HG02938 (cell line): Measurements from ENCODE around the gene TAF1B.

Experiments
- ATAC-seq: cut with Tn5 transposase; IDR thresholded peaks from one replicate; pipeline ENCODE4 v1.9.1; 2021; ENCODE audit warnings: mild to moderate bottlenecking, moderate library complexity; ENCODE audit not compliant: unreplicated experiment

Gene TAF1B

DNA sequence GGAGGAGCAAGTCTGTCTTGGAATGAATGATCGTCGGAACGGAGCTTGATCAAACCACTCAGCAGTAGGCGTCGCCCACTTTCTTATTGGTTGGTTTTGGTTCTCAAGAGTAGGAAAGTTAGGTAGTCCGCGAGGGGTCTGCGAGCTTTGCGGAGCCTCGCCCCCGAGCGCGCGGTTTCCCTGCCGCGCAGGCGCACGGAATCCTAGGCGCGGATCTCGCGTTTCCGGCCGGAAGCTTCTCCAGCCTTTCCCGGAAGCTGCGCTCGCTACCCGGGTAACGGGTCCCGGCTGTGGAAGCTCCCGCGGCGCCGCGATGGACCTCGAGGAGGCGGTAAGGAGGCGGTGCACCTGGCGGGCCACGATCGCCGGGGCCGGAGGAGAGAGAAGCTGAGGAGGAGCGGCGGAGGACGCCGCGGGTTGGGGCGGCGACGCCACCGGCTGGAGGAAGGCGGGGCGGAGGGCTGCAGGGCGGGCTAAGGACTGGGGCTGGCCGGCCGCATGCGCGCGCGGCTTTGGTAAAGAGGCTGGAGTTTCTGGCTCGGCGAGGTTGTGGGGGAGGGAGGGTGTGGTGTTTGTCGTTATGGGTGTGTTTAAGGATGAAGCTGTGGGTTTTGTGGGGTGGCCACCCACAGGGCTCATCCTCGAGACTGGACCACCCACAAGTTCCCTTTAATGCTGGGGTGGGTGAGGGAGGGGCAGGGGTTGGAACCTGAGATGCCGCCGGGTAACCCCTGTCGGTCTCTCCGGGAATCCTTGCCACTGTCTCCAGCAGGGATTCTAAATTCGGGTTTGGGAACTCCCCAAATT, at the start of gene TAF1B:
TSS of gene TAF1B (plus strand) at position 246 of the 807 bp plus-strand sequence. CDS start at position 314, 68 bp downstream.
- peak; percentile 90 for ATAC-seq

DNA sequence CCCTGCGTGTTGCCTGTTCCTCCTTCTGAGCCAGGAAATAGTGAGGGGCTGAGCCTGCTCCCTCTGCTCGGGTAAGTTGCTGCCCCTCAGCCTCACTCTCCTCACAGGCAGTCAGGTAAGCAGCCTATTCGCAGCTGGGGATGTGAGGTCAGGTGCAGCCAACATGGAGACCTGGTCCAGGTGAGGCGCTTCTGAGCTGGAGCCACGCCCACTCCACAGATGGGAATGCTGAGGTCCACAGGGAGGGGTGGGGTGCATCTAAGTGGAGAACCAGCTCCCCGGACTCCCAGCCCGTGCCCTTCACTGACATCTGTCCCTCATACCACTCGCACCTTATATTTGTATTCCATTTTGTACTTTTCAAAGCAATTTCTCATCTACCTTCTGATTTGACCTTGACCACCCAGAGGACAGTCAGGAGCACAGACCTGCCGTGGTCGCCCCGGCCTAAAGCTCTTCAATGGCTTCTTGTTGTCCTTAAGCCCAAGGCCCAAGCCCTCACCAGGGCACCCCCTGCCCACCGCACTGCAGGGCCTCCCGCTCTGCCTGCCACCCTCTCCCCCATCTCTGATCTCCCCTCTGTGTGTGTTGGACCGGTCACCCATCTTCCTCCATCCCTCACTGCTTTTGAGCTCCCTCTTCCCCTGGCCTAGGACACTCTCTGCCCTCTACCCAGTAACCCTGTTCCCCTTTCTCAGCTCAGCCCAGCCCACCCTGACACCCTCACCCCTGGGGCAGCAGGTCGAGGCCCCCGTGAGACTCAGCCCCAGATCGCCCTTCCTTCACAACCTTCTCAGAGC, 49.2 kb upstream of the TAF1B start:
- ATAC-seq = no peak

DNA sequence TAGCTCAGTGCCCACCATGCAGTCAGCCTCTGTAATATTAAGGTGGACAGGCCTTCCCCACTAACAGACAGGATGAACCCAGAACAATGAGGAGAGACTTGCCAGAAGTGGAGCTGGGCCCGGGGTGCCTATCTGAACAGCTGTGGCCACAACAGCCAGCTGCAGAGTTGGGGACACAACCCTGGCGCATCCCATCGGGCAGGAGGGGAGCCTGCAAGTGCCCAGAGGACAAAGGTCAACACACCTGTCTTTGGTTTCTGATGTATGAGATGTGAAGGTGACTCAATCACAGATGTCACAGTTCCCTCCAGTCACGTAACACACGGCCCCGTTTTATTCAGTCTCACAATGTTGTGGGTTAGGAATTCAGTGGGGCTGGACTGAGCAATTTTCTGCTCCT, 48.2 kb upstream of the TAF1B start:
- ATAC-seq = no peak

DNA sequence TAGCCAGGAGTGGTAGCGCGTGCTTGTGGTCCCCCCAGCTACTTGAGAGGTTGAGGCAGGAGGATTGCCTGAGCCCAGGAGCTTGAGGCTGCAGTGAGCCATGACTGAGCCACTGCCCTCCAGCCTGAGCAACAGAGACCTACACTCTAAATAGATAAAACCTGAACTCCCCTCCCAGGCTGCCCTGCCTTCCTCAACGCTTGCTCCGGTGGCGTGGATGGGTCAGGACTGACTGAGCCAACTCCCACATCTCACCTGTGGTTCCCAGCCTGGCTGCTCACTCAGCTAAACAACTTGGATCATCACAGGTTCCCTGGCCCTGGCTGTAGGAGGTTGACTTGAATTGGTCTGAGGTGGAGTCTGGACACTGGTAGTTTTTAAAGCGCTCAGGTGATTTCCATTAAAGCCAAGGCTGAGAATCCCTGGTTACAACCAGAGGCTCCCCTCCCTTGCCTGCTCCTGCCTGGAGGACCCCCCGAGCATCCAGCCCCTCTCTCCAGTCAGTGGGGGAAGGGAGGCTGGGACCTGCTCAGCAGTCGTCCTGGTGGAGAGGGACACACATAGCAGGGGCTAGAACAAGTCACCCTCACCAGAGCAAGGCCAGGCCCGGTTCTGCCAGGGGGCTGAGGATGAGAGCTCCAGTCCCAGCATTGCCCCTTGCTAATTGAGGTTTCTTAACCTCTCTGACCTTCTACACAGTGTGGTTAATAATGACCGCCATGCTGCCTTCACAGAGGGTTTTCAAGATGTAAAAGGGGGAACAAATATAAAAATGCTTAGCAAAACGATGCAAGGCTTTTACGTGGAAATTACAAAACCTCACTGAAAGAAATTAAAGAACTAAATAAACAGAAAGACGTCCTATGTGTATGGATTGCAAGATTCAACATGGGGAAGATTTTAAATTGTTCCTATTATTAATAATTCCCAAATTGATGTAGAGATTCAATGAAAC, 46.9 kb upstream of the TAF1B start:
- ATAC-seq = no peak

DNA sequence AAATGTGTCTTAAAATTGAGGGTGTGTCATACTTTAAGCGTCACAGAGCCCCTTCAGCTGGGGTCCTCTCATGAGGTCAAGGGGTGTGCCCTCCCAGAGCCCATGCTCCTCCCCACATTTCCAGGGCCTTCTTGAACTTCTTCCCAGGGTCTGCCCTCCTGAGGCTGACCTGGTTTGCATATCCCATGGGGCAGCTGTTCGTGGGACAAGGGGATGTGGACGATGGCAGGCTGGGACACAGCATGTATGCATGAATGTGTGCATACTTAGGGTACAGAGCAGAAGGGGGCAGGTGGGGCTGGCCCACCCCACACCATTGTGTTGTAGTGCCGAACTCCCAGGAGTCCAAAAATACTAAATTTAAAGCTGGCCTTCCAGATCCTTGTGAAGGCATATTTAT, 46.2 kb upstream of the TAF1B start:
- no peak for ATAC-seq

DNA sequence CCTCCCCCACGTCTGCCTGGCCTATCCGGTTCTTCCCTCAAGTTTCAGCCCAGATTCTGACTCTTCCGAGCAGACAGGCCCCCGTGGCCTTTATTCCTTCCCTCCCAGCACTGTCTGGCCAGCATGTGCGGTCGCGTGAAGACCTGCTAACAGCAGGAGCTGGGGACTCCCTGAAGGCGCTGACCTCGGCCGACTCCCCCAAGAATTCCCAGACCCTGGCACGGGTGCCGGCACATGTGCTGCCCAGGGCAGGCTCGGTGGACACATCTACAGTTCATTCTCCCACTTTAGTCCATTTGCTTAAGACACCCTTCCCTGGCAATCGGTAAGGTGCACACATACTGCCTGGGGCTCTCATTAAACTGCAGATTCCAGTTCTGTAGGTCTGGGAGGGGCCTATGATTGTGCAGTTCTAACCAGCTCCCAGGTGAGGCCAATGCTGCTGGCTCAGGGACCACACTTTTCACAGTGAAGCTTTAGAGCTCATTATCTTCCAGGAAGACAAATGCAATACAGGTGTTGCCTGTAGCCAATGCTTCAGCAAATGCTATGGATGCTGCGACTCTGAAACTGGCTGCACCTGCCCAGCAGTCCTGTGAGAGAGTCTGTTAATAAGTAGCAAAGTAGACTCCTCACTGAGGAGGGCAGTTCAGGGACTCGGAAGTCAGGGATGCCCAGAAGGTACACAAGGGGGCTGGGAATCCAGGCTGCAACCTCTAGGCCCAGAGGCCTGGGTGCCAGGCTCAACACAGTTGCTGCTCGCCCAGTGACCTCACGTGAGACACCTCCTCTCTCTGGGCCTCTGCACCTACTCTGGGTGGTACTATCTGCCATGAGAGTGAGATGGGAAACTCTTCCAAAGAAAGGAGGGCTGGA, 45.4 kb upstream of the TAF1B start:
- ATAC-seq = no peak

DNA sequence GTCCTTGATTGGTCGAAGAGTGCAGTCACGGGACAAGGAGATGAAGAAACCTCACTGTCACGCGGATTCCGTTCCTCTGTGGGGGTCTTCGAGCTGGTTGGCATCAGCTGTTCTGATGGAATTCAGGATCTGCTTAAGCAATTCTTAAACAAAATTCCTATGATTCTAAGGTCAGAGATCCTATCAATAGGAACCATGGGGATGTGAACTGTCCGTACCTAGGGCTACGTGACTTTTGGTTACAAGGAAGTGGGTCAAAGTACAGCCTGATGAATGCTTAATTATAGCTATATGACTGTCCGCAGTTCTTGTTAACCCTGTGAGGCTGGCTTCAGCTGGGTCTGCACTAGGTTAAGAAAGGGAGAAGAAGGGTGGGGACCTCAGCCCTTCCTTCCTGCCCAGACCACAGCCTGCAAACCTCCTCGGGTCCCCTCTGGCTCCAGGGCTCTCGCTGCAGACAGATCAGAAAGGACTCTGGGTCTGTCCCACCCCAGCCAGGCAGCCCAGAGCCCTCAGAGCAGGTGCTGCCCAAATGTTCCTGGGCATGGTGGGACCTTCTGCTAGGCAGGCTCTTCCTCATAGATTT, 44.2 kb upstream of the TAF1B start:
- ATAC-seq = no peak

DNA sequence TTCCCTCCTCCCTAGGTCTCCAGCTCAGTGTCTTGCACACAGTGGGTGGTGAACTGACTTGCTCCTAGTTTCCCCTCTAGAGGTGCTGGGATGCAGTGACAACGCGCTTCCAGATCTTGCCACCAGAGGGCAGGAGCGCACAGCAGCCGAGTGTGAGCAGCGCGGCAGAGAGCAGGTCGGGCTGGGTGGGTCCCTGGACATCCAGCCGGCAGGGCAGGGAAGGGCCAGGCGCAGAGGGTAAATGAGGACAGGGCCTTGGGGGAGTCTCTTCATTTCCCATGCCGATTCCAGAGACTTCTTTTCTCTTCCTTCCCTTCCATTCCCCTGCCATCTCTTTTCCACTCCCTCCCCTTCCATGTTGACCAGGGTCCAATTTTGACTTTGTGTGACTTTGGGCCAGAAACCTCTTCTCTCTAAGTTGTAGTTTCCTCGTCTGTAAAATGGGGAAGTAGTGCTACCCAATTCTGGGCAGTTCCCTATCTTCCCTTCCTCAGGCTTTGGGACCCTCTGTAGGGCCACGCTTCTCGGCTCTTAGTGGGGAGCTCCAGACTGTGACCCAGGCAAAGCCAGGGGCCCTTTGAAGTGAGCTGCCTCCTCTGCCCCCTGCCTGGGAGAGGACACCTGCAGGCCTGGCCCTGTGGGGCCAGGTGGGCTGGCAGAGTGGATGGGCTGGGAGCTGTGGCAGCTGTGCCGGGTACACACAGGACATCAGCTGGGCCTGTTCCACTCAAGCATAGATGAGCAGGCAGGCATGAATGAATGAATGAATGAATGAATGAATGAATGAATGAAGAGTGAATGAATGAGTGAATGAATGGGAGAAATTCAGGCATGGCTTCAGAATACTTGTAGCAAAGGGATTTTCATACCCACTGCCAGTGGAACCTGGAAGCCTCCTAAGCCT, 43.3 kb upstream of the TAF1B start:
- peak; percentile 91 for ATAC-seq

DNA sequence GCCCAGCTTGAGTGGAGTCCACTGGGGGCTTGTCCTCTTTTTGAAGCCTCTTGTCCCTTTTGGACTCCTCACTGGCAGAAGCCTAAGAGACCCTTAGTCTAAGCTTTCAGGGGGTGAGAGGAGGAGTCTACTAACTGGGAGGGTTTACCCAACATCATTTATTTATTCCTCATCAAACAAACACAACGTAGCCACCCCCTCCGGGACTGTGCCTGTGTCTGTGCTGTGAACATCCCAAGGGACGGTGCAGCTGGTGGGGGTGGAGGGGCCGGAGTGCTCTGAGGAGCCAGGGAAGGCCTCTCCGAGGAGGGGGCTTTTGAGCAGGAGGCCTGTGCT, 42.7 kb upstream of the TAF1B start:
- no peak for ATAC-seq

DNA sequence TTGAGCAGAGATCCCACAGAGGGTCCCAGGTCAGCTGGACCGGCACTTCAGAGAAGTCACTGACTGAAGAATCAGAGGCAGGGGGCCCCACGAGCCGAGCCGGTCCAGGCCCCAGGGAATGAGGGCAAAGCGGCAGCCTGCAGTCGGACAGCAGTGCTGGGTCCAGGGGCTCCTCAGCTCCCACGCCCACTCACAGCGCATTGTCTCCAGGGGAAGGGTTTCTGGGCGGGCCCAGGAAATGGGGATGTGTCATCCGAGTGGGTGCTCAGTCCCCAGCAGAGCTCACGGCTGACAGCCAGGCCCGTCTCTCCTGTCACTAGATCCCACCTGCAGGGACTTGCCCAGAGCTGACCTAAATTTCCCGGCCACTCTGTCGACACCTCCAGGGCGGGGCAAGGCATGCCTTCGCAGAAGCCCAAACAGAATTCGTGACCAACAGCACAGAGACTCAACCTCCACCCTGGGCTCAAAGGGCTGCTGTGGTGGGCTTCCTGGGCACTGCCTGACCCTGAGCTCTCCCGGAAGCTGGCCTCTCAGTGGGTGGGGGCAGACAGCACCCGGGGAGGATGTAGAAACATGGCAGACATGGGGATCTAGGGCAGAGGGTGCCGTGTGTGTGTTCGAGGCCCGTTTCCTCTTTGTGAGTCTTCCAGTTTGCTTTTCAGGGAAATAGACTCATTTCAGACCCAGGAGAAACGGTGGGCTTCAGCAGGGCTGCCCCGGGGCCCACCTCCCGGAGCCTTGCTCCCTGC, 42.1 kb upstream of the TAF1B start:
- no peak for ATAC-seq

DNA sequence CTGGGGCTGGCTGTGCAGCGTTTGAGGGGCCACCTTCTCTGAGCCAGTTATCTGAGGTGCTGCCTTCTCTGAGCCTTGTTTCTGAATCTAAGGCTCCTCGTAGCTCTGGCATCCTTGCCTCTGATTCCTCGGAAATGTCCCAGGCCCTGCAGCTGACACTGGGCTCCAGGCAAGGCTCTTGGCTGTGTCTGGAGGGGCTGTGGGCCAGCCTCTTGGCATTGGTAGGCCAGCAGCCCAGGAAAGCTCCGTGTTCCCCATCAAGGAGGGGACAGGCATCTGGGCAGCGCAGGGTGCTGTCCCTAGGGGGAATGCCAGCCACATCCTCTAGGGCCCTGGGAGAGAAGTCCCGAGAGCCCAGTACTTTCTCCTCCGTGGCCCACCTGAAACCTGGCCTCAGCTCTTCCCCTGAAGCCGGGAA, 40.7 kb upstream of the TAF1B start:
- ATAC-seq = no peak

DNA sequence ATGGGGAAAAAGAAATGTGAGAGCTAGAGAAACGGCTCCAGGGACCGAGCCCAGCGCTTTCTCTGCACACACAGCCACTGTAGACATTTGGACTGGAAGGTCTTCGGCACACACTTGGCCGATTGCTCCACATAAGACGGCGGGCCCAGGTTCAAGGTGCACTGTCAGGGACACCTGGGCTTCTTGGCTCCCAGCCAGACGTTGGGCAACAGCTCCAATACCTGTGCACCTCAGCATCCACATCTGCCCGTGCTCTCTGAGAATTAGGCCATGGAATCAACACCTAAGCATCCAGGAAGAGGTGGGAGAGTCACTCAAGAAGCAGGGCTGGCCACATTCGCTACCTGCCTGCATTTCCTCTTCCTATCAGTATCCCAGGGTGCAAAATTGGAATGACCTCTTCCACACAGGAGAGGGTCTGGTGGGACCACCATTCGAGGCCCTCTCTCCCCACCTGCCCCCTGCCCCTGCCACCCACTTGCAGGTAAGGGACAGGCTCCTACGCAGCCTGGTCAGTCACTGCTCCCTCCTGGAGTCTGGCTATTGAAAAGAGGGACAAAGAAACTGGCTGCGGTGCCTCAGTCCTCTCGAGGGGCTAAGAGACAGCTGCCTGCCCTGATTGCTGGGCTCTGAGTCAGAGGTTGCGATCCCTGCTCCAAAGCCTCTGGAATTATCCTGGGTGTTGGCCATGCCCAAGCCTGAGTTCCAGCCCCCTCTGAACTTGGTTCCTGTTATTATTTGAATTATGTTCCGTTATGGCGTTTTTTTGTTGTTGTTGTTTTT, 40.1 kb upstream of the TAF1B start:
- ATAC-seq = no peak

DNA sequence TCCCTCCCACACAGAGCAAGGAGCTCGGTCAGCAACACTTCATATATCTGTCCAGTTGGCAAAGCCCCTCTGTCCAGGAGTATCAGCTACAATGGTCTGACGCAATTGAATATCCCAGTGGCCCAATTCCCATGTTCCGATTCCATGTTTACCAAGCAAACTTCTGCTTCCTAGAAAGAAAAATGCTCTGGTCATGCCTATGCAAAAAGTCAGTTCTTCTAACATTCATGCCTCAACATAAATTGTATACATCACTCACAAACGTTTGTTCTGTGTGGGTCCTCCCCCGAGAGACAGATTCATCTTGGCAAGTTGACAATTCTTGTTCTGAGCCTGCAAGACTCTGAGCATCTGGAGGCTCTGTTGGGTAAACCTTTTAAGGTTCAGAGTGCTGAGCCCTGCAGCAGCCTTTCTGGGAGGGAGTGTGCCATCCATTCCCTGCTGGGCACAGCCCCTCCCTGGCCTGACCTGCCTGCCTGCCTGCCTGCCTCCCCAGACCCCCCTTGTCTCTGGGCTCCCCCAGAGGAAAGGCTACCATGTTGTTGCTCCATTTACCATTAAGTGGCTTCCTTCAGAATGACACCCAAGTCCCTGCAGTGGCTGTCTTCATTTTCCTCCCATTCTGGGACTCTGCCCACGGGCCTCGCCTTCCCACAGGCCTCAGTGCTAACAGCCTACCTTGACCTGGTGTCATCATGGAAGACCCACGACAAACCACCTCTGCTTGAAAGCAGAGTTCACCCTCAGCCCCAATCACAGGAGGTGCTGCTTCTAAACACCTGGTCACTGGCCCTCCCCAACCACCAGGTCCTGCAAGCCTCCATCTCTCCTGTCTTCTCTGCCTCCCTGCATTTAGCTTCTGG, 37.6 kb upstream of the TAF1B start:
- ATAC-seq = no peak

DNA sequence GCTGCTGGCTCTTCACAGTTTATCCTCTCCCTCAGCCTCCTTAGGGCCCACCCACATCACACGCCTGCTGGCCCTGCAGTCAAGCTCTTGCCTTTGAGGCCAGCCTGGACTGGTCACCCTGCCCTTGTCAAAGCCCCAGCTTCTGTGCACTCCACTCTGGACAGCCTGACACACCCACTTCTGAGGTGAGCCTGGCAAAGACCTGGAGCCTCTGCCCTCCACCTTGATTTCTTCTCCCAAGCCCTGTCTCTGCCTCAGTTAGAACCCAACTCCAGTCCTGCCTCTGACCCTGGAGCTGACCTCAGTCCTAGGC, 37.0 kb upstream of the TAF1B start:
- no peak for ATAC-seq

DNA sequence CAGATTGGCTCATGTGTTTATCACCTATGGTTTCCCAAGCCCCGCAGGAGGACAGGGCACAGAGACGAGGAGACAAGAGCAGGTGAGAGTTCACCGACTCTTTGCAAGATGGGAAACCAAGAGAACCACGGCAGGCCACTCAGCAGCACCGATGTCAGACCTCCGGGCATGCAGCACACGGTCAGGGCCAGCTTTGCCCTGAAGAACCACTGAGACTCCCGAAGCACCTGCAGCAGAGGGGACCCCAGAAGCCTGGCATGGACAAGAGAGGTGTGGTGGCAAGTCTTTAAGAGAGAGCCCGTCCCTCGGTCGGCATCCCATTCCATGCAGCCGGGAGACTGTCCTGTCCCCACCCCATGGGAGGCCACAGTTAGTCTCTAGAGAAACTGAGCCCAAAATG, 36.6 kb upstream of the TAF1B start:
- no peak for ATAC-seq

DNA sequence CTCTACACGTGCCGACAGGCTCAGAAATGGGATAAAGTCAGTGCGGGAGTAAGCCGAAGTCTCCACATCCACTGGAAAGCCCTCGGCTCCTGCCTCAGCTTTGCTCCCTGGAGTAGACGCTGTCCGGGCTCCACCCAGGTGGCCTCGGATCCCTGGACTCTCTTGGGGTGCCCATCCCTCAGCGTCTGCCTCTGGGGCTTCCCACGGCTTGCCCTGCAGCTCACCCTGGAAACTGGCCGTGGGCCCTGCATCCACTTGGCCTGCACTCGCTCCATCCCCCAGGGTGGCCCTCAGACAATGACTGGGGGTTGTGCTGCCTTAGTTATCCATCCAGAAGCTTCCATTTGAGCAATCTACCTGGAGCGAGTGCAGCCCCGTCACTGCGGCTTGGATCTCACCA, 36.2 kb upstream of the TAF1B start:
- ATAC-seq = no peak
